NCI-H2196 (cell line): ENCODE results near the gene SETBP1.

ENCODE experiments used
- DNase-seq: peaks from one replicate; lab custom pipeline; 2025; ENCODE audit not compliant: unreplicated experiment; lab: John Stamatoyannopoulos, UW

SETBP1 gene

GRCh38 chr18:45100321-45101105 lies 419.8 kb downstream of the SETBP1 start:
- DNase-seq = no peak

DNA sequence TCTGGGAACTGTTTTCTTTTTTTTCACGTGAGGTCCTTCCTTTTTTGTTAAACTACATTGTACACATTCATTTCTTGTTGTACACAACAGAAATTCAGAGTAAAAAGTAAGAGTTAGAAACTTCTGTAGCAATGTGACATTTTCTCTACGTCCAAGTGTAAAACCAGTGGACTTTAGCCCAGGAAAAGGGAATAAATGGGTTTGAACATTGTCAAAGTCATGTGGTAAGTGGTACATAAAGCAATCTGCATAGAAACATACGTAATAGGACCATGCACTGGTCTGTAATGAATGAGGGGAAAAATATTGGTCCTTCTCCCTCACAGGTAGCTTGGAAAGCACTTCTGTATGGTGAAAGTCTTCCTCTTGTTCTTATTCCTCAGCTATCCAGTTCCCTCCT lies 421.4 kb downstream of the SETBP1 start:
- no peak for DNase-seq

- DNase-seq = no peak
Measured at GRCh38 chr18:45102863-45103262, 422.2 kb downstream of the SETBP1 start.

DNA sequence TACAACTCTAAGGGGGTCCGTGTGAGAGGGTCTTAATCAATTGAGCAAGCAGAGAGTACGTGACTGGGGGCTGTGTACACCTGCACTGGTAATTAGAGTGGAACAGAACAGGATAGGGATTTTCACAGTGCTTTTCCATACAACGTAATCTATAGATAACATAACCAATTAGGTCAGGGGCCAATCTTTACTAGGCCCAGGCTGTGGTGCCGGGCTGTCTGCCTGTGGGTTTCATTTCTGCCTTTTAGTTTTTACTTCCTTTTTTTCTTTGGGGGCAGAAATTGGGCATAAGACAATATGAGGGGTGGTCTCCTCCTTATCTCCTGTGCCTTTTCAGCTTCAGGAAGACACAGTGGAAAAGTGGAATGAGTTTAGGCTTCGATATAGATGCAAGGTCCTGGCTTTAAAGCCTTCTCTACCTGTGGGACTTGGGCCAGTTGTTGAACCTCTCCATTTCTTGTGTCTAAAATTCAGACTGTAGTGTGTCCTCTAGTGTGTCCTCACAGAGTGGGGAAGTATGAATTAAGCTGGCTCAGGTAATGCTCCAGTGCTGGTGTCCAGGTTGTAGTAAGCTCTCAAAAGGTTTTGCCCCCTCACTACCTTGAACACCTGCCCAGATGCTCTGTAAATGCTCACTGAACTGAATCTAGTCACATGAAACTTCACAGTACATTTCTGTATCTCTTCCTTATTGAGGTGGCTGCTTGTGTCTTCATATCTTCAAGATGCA lies 422.8 kb downstream of the SETBP1 start:
- DNase-seq = no peak

DNA sequence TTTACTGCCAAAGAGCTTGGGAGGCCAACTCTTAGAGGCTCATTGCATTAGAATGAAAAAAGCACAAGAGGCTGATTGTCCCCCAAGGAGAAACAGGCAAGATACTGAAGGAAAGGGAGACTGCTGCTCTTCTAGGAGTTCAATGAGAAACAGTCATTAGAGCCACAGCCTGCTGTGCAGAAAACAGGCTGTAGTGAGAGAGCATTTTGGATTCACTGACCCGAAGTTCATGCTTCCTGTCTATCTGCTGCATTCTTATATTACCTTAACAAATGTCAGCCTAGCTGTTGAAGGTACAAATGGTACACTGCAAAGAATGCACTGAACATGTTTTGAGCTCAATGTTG lies 423.3 kb downstream of the SETBP1 start:
- no peak for DNase-seq

- DNase-seq = no peak
Measured at GRCh38 chr18:45106331-45106774, 425.7 kb downstream of the SETBP1 start.

GRCh38 chr18:45107425-45107824 lies 426.7 kb downstream of the SETBP1 start:
- no peak for DNase-seq

DNA sequence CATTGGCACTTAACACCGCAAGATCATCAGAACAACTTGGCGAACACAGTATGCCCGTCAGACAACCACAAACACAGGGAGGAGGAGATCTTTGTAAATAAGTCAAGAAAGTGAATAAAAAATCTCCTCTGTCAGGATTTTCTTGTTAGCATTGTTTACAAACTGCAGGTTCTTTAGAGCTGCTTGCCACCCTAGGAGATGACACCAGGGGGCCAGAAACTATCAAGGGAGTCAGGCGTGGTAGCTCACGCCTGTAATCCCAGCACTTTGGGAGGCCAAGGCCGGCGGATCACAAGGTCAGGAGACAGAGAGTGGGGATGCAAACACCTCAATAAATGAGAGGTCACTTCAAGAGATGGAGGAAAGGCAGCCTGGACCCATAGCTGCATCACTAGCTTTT lies 428.1 kb downstream of the SETBP1 start:
- DNase-seq = no peak

- DNase-seq = no peak
Measured at GRCh38 chr18:45109271-45109670, 428.6 kb downstream of the SETBP1 start.

GRCh38 chr18:45109706-45110105 lies 429.0 kb downstream of the SETBP1 start:
- DNase-seq = no peak

DNA sequence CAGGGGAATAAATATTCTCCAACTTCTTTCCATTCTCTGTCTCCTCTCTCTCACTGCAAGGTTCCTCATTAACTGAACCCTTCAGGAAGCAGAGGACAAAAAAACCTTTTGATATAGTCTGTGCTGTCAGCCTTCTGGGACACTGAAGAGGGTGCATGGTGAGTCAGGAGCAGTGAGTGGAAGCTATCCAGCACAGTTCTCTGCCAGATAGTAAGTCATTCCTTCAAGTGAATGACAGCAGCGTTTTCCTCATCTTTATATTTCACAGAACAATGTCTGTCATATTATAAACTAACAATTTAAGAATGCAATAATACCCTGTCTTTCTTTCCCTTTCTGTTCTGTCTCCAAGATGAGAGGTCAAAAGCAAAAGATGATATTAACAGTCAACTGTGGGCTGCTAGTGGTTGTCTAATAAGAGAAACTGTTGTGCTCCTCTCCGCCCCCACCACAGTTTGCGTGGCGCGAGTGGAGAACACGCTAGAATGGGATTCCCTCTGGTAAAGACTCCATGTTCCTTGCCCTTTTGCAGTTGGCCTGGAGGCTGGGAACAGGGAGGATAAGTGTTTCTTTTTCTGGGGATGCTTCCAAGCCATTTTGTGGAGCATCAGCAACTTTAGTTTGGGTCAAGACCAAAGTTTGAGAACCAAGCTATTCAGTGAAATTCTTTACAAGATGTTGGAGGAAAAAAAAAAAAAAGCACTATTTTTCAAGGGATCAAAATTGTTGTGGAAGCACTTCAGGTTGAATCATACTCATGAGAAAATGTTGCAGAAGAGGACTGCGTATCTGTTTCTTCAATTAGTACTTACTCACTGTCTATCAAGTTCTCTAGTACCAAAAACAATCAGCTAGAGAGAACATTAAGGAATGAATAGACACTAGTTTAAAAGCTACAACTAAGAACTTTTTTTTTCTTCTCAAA lies 430.2 kb downstream of the SETBP1 start:
- no peak for DNase-seq

DNA sequence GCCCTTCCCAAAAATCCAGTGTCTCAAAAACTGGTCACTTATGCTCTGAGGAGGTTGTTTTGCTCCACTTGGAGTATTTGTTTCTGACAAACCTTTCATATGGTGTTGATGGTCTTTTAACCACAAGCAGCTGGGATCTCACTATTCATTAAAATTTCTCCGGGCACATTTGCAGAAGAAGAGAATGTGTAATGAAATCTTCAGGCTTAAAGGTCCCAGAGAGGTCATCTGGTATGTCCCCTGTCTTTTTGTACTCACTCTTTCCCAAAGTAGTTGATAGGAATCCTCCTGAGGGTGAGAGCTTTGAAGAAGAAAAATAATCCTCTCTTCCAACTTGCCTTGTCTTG lies 430.8 kb downstream of the SETBP1 start:
- no peak for DNase-seq

GRCh38 chr18:45112682-45113081 lies 432.0 kb downstream of the SETBP1 start:
- DNase-seq = no peak

- no peak for DNase-seq
Measured at GRCh38 chr18:45116116-45116515, 435.4 kb downstream of the SETBP1 start.
